HFFc6 (cell line): ENCODE results near the gene TBC1D5. TPM values are rescaled to one million over a fixed set of nuclear protein-coding genes. Genes with fewer than 3 reads are reported as not detected.

Experiments used
- DNase-seq: peaks from one replicate; pipeline ENCODE4 v3.0.0-alpha.2; 2018
- H3K27ac Mint-ChIP-seq: 2 replicates; pipeline ENCODE4 v1.8.0; 2020; ENCODE audit warnings: mild to moderate bottlenecking, mixed read lengths
- H3K27me3 Mint-ChIP-seq: 2 replicates; pipeline ENCODE4 v1.8.0; 2021; ENCODE audit warnings: mild to moderate bottlenecking, moderate library complexity, mixed read lengths; ENCODE audit not compliant: insufficient read depth
- H3K36me3 Mint-ChIP-seq: 2 replicates; pipeline ENCODE4 v1.8.0; 2021; ENCODE audit warnings: low read depth, mixed read lengths
- H3K4me1 Mint-ChIP-seq: 2 replicates; pipeline ENCODE4 v1.8.0; 2020; ENCODE audit warnings: low read depth, mixed read lengths
- H3K4me3 Mint-ChIP-seq: 2 replicates; pipeline ENCODE4 v1.8.0; 2020; ENCODE audit warnings: mild to moderate bottlenecking, moderate library complexity, mixed read lengths
- H3K9me3 Mint-ChIP-seq: 2 replicates; pipeline ENCODE4 v1.8.0; 2020; ENCODE audit warnings: mild to moderate bottlenecking, mixed read lengths
- total RNA-seq, 6 experiments: library from RNA; stranded (reverse); fragmentation: NEBNext Ultra II Directional; extraction: Animal tissue kit (Norgen Biotek cat#: 25700); gene quantifications; 2 replicates in 1 of 6; 3 replicates in 5 of 6; pipeline ENCODE4 v1.2.3, GENCODE V29; 2021
- TF ChIP-seq, protein P1 (sequence below): fragments of 200-600 bp; sonication (generic); IDR thresholded peaks from 2 replicates; pipeline ENCODE4 v1.5.0; 2021; ENCODE audit warnings: antibody characterized with exemption, mild to moderate bottlenecking

The TBC1D5 gene
- total RNA-seq, 6 experiments from 2014 or later = 37.2 to 46.0 (median 40.1) TPM

DNA sequence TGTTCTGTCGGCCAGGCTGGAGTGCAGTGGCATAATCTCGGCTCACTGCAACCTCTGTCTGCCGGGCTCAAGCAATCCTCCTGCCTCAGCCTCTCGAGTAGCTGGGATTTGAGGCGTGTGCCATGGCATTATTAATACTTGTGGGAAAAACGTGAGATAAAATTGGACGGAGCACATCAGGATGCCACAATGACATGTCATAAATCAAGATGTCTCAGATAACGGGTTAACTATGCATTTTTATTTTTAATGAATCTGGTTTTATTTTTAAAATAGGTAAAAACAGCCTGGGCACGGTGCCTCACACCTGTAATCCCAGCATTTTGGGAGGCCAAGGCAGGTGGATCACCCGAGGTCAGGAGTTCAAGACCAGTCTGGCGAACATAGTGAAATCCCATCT lies 212.8 kb downstream of the TBC1D5 start:
- no peak overlapping the region for H3K27ac Mint-ChIP-seq
- H3K27me3 Mint-ChIP-seq = no peaks in the 10 kb centered on the region; the same call in 1 of the 2 replicates
- TF ChIP-seq, protein P1, sequence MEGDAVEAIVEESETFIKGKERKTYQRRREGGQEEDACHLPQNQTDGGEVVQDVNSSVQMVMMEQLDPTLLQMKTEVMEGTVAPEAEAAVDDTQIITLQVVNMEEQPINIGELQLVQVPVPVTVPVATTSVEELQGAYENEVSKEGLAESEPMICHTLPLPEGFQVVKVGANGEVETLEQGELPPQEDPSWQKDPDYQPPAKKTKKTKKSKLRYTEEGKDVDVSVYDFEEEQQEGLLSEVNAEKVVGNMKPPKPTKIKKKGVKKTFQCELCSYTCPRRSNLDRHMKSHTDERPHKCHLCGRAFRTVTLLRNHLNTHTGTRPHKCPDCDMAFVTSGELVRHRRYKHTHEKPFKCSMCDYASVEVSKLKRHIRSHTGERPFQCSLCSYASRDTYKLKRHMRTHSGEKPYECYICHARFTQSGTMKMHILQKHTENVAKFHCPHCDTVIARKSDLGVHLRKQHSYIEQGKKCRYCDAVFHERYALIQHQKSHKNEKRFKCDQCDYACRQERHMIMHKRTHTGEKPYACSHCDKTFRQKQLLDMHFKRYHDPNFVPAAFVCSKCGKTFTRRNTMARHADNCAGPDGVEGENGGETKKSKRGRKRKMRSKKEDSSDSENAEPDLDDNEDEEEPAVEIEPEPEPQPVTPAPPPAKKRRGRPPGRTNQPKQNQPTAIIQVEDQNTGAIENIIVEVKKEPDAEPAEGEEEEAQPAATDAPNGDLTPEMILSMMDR = no peak
- H3K4me3 Mint-ChIP-seq = no peak overlapping the region
- H3K36me3 Mint-ChIP-seq = no peaks in the 10 kb centered on the region
- no peaks in the 10 kb centered on the region for H3K4me1 Mint-ChIP-seq
- DNase-seq = no peak
- H3K9me3 Mint-ChIP-seq = no peaks in the 10 kb centered on the region

DNA sequence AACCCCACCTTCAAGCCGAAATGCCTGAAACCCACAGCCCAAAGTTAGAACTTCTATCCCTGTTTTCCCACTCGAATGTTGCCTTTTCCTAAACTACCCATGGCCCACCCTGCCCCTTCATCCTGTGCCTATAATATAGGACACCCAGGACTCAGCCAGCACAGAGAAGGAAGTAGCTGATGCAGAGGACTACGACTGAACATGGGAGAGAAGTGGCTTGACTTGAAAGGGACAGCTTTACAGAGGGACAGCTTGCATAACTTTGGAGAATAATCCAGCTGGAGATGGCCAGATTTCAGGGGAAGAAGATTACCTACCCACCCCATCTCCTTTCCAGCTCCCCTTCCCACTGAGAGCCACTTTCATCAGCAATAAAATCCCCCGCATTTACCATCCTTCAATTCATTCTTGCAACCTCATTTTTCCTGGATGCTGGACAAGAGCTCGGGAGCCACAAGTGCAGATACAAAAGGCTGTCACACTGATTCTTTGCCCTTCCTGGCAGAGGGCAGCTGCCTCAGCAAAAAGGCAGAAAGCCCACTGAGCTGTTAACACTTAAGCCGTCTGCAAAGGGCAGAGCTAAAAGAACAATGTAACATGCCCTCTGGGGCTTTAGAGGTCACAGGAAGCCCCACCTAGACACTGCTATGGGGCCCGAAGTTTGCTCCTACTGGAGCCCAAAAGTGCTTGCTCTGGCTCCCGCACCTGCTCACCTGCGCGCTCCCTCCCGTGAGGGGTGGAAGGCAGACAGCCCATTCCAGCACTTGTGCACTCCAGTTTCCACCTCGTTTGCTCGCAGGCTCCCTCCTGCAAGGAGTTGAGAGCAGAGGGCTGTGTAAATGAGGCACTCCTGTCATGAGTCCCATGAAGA lies 224.0 kb downstream of the TBC1D5 start:
- TF ChIP-seq, protein P1 = no peak

DNA sequence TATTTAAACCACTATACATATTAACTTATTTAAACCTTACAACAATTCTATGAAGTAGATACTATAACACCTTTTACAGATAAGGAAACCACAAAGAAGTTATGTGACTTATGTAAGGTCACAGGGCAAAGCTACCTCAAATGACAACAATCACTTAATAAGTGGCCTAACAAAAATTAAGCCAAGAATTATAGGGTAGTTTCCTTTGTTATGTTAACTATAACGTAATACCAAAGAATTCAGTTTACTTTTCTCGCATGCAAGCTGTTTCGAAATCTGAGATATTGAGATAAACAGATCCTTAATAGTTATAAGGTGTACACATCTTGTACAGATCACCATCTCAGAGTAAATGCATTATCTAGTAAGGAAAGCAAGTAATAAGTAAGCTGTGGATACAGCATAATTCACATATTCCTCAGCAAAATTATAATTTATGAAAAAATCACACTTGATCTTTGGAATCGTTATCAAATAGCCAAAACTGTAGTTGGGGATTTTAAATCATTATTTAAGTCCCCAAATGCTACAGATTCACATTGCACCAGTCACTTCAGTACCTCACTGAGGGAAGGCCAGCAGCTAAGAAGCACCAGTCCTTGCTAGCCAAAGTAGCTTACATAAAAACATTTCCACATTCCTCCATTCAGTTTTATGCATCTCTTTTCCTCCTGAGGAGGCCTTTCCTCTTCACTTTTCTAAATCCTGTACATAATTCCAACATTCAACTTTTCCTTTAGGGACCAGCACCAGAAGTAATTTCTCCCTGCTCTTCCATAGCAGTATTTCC lies 226.8 kb downstream of the TBC1D5 start:
- Mint-ChIP-seq H3K27me3 (no peaks in the 10 kb centered on the region), H3K27ac (no peak overlapping the region), H3K4me3 (no peak overlapping the region), H3K4me1 (peaks cover 6% of the 10 kb centered on the region; the same call in 1 of the 2 replicates), H3K36me3 (no peaks in the 10 kb centered on the region), H3K9me3 (no peaks in the 10 kb centered on the region)
- no peak for DNase-seq
- TF ChIP-seq, protein P1 = no peak

More for the DNA sequence above, 224.0 kb downstream of the TBC1D5 start:
- 0 out of 2 replicates have a peak, but pooled peaks cover 1% of the 10 kb centered on the region for H3K27me3 Mint-ChIP-seq
- H3K9me3 Mint-ChIP-seq = no peaks in the 10 kb centered on the region
- H3K36me3 Mint-ChIP-seq = no peaks in the 10 kb centered on the region
- H3K4me1 Mint-ChIP-seq = peaks cover 6% of the 10 kb centered on the region; the same call in 1 of the 2 replicates
- no peak overlapping the region for H3K27ac Mint-ChIP-seq
- no peak overlapping the region for H3K4me3 Mint-ChIP-seq
- DNase-seq = no peak

DNA sequence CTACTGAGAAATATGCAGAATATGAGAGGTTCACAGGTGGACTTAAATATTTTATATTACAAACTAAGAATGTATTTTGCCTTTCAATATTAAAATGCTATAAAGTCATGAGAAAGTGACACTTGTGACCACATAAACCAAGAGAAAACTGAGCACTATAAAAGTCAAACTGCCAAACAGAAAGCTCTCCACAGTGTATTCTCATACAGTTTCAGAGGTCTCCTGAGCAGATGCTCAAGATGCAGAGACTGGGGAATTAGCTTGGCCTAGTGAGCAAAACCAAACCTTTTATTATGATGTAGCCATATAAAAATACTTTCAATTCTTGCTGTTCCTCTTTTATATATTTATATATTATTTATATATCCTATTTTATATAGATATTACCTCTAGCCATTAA lies 227.8 kb downstream of the TBC1D5 start:
- Mint-ChIP-seq H3K9me3 (no peaks in the 10 kb centered on the region), H3K4me1 (peaks cover 6% of the 10 kb centered on the region; the same call in 1 of the 2 replicates), H3K36me3 (no peaks in the 10 kb centered on the region), H3K27ac (no peak overlapping the region), H3K4me3 (no peak overlapping the region), H3K27me3 (no peaks in the 10 kb centered on the region)
- TF ChIP-seq, protein P1 = no peak
- no peak for DNase-seq

DNA sequence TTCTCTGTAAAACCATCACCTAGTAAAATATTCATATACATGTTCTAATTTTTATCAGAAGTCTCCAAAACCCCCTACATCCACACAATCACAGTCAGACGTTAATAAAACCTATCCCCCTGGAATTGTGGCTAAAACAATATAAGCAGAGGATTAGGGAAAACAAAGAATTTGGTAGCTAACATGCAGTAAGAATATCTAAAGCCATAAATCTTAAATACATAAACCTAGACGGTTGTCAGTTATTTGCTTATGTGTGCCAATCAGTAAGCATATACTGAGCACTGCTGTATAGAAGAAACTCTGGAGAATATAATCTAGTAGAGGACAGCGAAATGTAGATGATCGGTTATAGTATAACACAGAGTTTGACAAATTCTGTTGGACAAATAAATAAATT lies 232.2 kb downstream of the TBC1D5 start:
- Mint-ChIP-seq H3K4me1 (peaks cover 7% of the 10 kb centered on the region), H3K27me3 (no peaks in the 10 kb centered on the region), H3K36me3 (no peaks in the 10 kb centered on the region), H3K27ac (no peak overlapping the region), H3K9me3 (no peaks in the 10 kb centered on the region), H3K4me3 (no peak overlapping the region)
- DNase-seq = no peak
- TF ChIP-seq, protein P1 = no peak
